ENCODE data around the gene CHST8. TPM values are rescaled to one million over a fixed set of nuclear protein-coding genes. Genes with fewer than 3 reads are reported as not detected.
"Not testable (repeated sequence)": the region's sequence is repeated elsewhere in the genome, so short reads cannot be mapped to it uniquely, and the experiment has no call there.

CHST8 gene
- total RNA-seq, 1 donor from 2014 or later, result not detected

GRCh38 chr19:33689138-33689746 is 67.5 kb downstream of the CHST8 start:
- DNase-seq (ENCODE audit: low read depth), result no peak
- Histone ChIP-seq H3K36me3 (ENCODE audit: control insufficient read depth, insufficient read depth, low read length) (no peaks in the 10 kb centered on the region), H3K4me3 (ENCODE audit: low read depth, low read length) (no peak overlapping the region), H3K27me3 (ENCODE audit: control insufficient read depth, insufficient read depth, low read length) (peaks cover 11% of the 10 kb centered on the region)
- no peak for TF ChIP-seq CTCF (IDR thresholded peaks at IDR 0.05; ENCODE audit: insufficient read depth, low read length, poor library complexity, severe bottlenecking)

- peaks cover 5% of the 10 kb centered on the region for H3K27me3 ChIP-seq (ENCODE audit: control insufficient read depth, insufficient read depth, low read length)
- no peaks in the 10 kb centered on the region for H3K36me3 ChIP-seq (ENCODE audit: control insufficient read depth, insufficient read depth, low read length)
- no peak for TF ChIP-seq CTCF (IDR thresholded peaks at IDR 0.05; ENCODE audit: insufficient read depth, low read length, poor library complexity, severe bottlenecking)
- H3K4me3 ChIP-seq (ENCODE audit: low read depth, low read length), result no peak overlapping the region
- DNase-seq (ENCODE audit: low read depth), result no peak
These were observed 68.1 kb downstream of the CHST8 start for GRCh38 chr19:33689868-33690267.

- TF ChIP-seq CTCF (IDR thresholded peaks at IDR 0.05; ENCODE audit: insufficient read depth, low read length, poor library complexity, severe bottlenecking), result no peak
These were observed 68.8 kb downstream of the CHST8 start for GRCh38 chr19:33690378-33691029.

GRCh38 chr19:33691030-33691427 is 69.3 kb downstream of the CHST8 start:
- H3K4me3 ChIP-seq (ENCODE audit: low read depth, low read length), result no peak overlapping the region
- H3K27me3 ChIP-seq (ENCODE audit: control insufficient read depth, insufficient read depth, low read length), result peaks cover 3% of the 10 kb centered on the region
- DNase-seq (ENCODE audit: low read depth), result no peak
- TF ChIP-seq CTCF (IDR thresholded peaks at IDR 0.05; ENCODE audit: insufficient read depth, low read length, poor library complexity, severe bottlenecking), result no peak
- no peaks in the 10 kb centered on the region for H3K36me3 ChIP-seq (ENCODE audit: control insufficient read depth, insufficient read depth, low read length)

More at GRCh38 chr19:33690378-33691029, 68.8 kb downstream of the CHST8 start:
- H3K27me3 ChIP-seq (ENCODE audit: control insufficient read depth, insufficient read depth, low read length), result peaks cover 3% of the 10 kb centered on the region
- no peak overlapping the region for H3K4me3 ChIP-seq (ENCODE audit: low read depth, low read length)
- H3K36me3 ChIP-seq (ENCODE audit: control insufficient read depth, insufficient read depth, low read length), result no peaks in the 10 kb centered on the region
- DNase-seq (ENCODE audit: low read depth), result no peak

- Histone ChIP-seq H3K4me3 (ENCODE audit: low read depth, low read length) (no peak overlapping the region), H3K27me3 (ENCODE audit: control insufficient read depth, insufficient read depth, low read length) (peaks cover 3% of the 10 kb centered on the region), H3K36me3 (ENCODE audit: control insufficient read depth, insufficient read depth, low read length) (no peaks in the 10 kb centered on the region)
- no peak for TF ChIP-seq CTCF (IDR thresholded peaks at IDR 0.05; ENCODE audit: insufficient read depth, low read length, poor library complexity, severe bottlenecking)
- DNase-seq (ENCODE audit: low read depth), result no peak
These were observed 70.0 kb downstream of the CHST8 start for GRCh38 chr19:33691736-33692135.

GRCh38 chr19:33693678-33694077 is 71.9 kb downstream of the CHST8 start:
- no peak overlapping the region for H3K4me3 ChIP-seq (ENCODE audit: low read depth, low read length)
- DNase-seq (ENCODE audit: low read depth), result no peak
- no peak for TF ChIP-seq CTCF (IDR thresholded peaks at IDR 0.05; ENCODE audit: insufficient read depth, low read length, poor library complexity, severe bottlenecking)
- no peaks in the 10 kb centered on the region for H3K27me3 ChIP-seq (ENCODE audit: control insufficient read depth, insufficient read depth, low read length)
- no peaks in the 10 kb centered on the region for H3K36me3 ChIP-seq (ENCODE audit: control insufficient read depth, insufficient read depth, low read length)

- not testable (repeated sequence) for H3K4me3 ChIP-seq (ENCODE audit: low read depth, low read length); DNase-seq (ENCODE audit: low read depth); H3K36me3 ChIP-seq (ENCODE audit: control insufficient read depth, insufficient read depth, low read length); H3K27me3 ChIP-seq (ENCODE audit: control insufficient read depth, insufficient read depth, low read length)
These were observed 73.8 kb downstream of the CHST8 start for GRCh38 chr19:33695547-33695946.

All from kidney epithelial cell (primary cell).